Stomach (tissue), 4 donors: Measurements from ENCODE around the gene KRTAP12-4.

Experiments
- EP300 ChIP-seq: sonication (generic); formaldehyde crosslinking; IDR thresholded peaks from one replicate; pipeline ENCODE4 v1.6.1; 2017; ENCODE audit warnings: antibody characterized with exemption
- POLR2A ChIP-seq, 4 donors: fragments of 450-650 bp; IDR thresholded peaks; one replicate each; pipeline ENCODE4 v1.6.1; 2016; ENCODE audit warnings: antibody characterized with exemption in 4 of 4, control low read depth in 2 of 4, mild to moderate bottlenecking in 1 of 4, moderate library complexity in 1 of 4
- POLR2AphosphoS5 ChIP-seq, 3 donors: sonication (generic); formaldehyde crosslinking; IDR thresholded peaks; one replicate each; pipeline ENCODE4 v1.6.1; 2016; ENCODE audit warnings: antibody characterized with exemption in 3 of 3
- TF ChIP-seq, protein P1 (sequence below), 7 experiments: fragments of 450-650 bp in 4 of 7; fragments of 200-600 bp in 3 of 7; sonication (generic) in 3 of 7; IDR thresholded peaks; one replicate each; pipeline ENCODE4 v1.5.1; 2016 to 2019; ENCODE audit warnings: antibody characterized with exemption in 7 of 7, control low read depth in 2 of 7, mild to moderate bottlenecking in 1 of 7

DNA sequence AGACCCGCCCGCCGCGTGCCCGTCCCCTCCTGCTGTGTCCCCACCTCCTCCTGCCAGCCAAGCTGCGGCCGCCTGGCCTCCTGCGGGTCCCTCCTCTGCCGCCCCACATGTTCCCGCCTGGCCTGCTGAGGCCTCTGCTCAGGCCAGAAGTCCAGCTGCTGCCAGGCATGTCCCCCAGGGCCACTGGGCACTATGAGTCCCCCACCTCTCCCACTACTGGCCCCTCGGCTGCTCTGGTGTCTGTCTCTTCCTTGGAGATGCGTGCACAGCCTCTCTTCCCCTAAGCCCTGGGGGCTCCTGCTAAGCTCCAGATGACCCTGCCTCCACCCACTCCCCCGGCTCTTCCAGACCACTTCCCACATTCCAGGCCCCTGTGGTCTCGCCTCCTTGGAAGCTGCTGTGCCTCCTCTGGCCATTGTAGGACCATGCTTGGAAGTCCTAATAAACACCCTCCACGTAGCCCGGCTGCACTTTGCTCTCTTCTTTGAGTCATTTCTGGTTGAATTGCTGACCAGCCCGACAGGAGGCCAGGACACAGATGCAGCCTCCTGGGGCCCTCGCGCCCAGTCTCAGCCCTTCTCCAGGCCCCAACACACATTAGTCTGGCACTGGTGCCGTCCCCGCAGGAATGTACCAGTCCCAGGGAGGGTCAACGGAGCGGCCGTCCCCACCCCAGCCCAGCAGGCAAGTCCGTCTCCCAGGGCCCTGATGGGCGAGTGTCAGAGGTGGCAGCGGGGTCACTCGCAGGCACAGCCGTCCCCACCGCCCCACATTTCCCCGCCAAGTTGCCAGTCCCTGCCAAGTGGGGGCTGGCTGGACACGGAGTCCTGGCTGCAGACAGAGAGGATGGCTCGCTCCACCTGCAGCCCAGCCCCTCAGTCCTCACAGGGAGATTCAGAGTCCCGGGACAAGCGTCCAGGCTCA is 43.6 kb upstream of the KRTAP12-4 start:
- TF ChIP-seq, protein P1, sequence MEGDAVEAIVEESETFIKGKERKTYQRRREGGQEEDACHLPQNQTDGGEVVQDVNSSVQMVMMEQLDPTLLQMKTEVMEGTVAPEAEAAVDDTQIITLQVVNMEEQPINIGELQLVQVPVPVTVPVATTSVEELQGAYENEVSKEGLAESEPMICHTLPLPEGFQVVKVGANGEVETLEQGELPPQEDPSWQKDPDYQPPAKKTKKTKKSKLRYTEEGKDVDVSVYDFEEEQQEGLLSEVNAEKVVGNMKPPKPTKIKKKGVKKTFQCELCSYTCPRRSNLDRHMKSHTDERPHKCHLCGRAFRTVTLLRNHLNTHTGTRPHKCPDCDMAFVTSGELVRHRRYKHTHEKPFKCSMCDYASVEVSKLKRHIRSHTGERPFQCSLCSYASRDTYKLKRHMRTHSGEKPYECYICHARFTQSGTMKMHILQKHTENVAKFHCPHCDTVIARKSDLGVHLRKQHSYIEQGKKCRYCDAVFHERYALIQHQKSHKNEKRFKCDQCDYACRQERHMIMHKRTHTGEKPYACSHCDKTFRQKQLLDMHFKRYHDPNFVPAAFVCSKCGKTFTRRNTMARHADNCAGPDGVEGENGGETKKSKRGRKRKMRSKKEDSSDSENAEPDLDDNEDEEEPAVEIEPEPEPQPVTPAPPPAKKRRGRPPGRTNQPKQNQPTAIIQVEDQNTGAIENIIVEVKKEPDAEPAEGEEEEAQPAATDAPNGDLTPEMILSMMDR (IDR thresholded peaks at IDR 0.05) = no peak
- TF ChIP-seq POLR2A (IDR thresholded peaks at IDR 0.05) (no peak), POLR2AphosphoS5 (IDR thresholded peaks at IDR 0.05) (no peak), EP300 (no peak)
